Liver (tissue), 9 donors: ENCODE data around the gene KAZN. TPM values are rescaled to one million over a fixed set of nuclear protein-coding genes. Genes with fewer than 3 reads are reported as not detected.

Source experiments
- DNase-seq: peaks from one replicate; pipeline ENCODE4 v3.0.0-alpha.2; 2017; ENCODE audit warnings: low spot score
- H3K27ac ChIP-seq, 2 donors: one replicate each; pipeline ENCODE4 v1.7.0; 2013; ENCODE audit warnings: inconsistent platforms in 2 of 2, low read length in 2 of 2, control low read depth in 1 of 2, low read depth in 1 of 2, mild to moderate bottlenecking in 1 of 2
- H3K27me3 ChIP-seq, 4 donors: one replicate each; pipeline versions ENCODE4 v1.6.1 to v1.7.0; 2013; ENCODE audit warnings: low read length in 3 of 4, inconsistent platforms in 1 of 4, mild to moderate bottlenecking in 1 of 4, moderate library complexity in 1 of 4; ENCODE audit not compliant: control insufficient read depth in 4 of 4, insufficient read depth in 4 of 4
- H3K36me3 ChIP-seq, 4 donors: one replicate each; pipeline versions ENCODE4 v1.6.1 to v1.7.0; 2013; ENCODE audit warnings: low read length in 3 of 4, mild to moderate bottlenecking in 3 of 4, low read depth in 1 of 4, moderate library complexity in 1 of 4; ENCODE audit not compliant: control insufficient read depth in 4 of 4, insufficient read depth in 3 of 4
- H3K4me1 ChIP-seq, 4 donors: one replicate each; pipeline versions ENCODE4 v1.6.1 to v1.7.0; 2013; ENCODE audit warnings: low read length in 3 of 4, mild to moderate bottlenecking in 3 of 4, moderate library complexity in 1 of 4; ENCODE audit not compliant: control insufficient read depth in 4 of 4, insufficient read depth in 4 of 4
- H3K4me3 ChIP-seq, 3 donors: one replicate each; pipeline versions ENCODE4 v1.6.1 to v1.7.0; 2013; ENCODE audit warnings: low read length in 3 of 3, control low read depth in 1 of 3, low read depth in 1 of 3, mild to moderate bottlenecking in 1 of 3
- H3K9ac ChIP-seq, 2 donors: one replicate each; pipeline ENCODE4 v1.7.0; 2013; ENCODE audit warnings: low read length in 2 of 2, mild to moderate bottlenecking in 2 of 2, moderate library complexity in 2 of 2, control low read depth in 1 of 2, low read depth in 1 of 2
- H3K9me3 ChIP-seq, 4 donors: one replicate each; pipeline versions ENCODE4 v1.6.1 to v1.7.0; 2013; ENCODE audit warnings: low read length in 3 of 4; ENCODE audit not compliant: control insufficient read depth in 4 of 4
- ATF3 ChIP-seq: IDR thresholded peaks from 2 replicates; pipeline ENCODE4 v1.6.1; 2016; ENCODE audit warnings: antibody characterized with exemption
- CTCF ChIP-seq: fragments of 150-350 bp; IDR thresholded peaks from 2 replicates; pipeline ENCODE4 v1.5.1; 2017; ENCODE audit warnings: improper control_type of control experiment, low read depth, low read length; ENCODE audit not compliant: missing input control
- EGR1 ChIP-seq, 2 donors: IDR thresholded peaks; 2 replicates each; pipeline ENCODE4 v1.6.1; 2016 to 2018; ENCODE audit warnings: antibody characterized with exemption in 2 of 2, low read depth in 2 of 2
- FOXA1 ChIP-seq: IDR thresholded peaks from 2 replicates; pipeline ENCODE4 v1.6.1; 2016; ENCODE audit warnings: antibody characterized with exemption
- FOXA2 ChIP-seq: IDR thresholded peaks from 2 replicates; pipeline ENCODE4 v1.6.1; 2016; ENCODE audit warnings: antibody characterized with exemption
- HNF4A ChIP-seq, 2 donors: conservative IDR thresholded peaks; 2 replicates each; pipeline ENCODE4 v1.6.1; 2016; ENCODE audit warnings: antibody characterized with exemption in 2 of 2, mild to moderate bottlenecking in 2 of 2
- HNF4G ChIP-seq: IDR thresholded peaks from 2 replicates; pipeline ENCODE4 v1.6.1; 2016; ENCODE audit warnings: antibody characterized with exemption
- JUND ChIP-seq, 2 donors: IDR thresholded peaks; 2 replicates each; pipeline ENCODE4 v1.6.1; 2016; ENCODE audit warnings: antibody characterized with exemption in 2 of 2
- NR2F2 ChIP-seq: IDR thresholded peaks from 2 replicates; pipeline ENCODE4 v1.6.1; 2016; ENCODE audit warnings: antibody characterized with exemption
- RAD21 ChIP-seq, 2 donors: IDR thresholded peaks; 2 replicates each; pipeline ENCODE4 v1.6.1; 2016; ENCODE audit warnings: antibody characterized with exemption in 2 of 2, mild to moderate bottlenecking in 2 of 2
- SP1 ChIP-seq: IDR thresholded peaks from 2 replicates; pipeline ENCODE4 v1.6.1; 2018; ENCODE audit warnings: antibody characterized with exemption, mild to moderate bottlenecking
- WGBS: extraction: QIAGEN DNeasy Blood & Tissue Kit; methylation state at CpG from one replicate; pipeline ENCODE4 v1.1.7; 2013; 5-methylcytosine and 5-hydroxymethylcytosine counted together
- polyA plus RNA-seq, 2 donors: library from polyadenylated mRNA; stranded (reverse) in 1 of 2; unstranded in 1 of 2; fragments of 200-250 nt in 1 of 2; fragments of >200 nt in 1 of 2; fragmentation: Nextera tagmentation in 1 of 2; extraction: Ambion mirVana in 1 of 2; gene quantifications; one replicate each; pipeline versions ENCODE4 v1.2.1 to v1.2.3, GENCODE V29; 2013 to 2015
- total RNA-seq, 2 donors: library from RNA; depleted of rRNA; stranded (reverse); fragments of >200 nt; gene quantifications; one replicate each; pipeline ENCODE4 v1.2.3, GENCODE V29; 2014
- donor health status: healthy.
- donor health status: healthy.
- donor health status: healthy.
- donor health status: healthy.
- donor health status: healthy.

KAZN gene
- total and polyA plus RNA-seq, 4 donors: 1.9 to 6.9 (median 2.4) TPM

- no peak for TF ChIP-seq HNF4A (conservative IDR thresholded peaks at IDR 0.05)
- TF ChIP-seq FOXA2: no peak
- no peak for TF ChIP-seq HNF4G
- no peak for TF ChIP-seq SP1
- TF ChIP-seq RAD21 (IDR thresholded peaks at IDR 0.05): no peak
- TF ChIP-seq FOXA1: no peak
- no peak for TF ChIP-seq EGR1 (IDR thresholded peaks at IDR 0.05; ENCODE audit: low read depth in 2 of 2)
Measured at GRCh38 chr1:14648896-14649855, 50.7 kb downstream of the KAZN start (continued).

- Histone ChIP-seq H3K27me3 (no peaks in the 10 kb centered on the region), H3K4me1 (no peaks in the 10 kb centered on the region), H3K36me3 (no peaks in the 10 kb centered on the region), H3K4me3 (no peak overlapping the region), H3K27ac (no peak overlapping the region), H3K9me3 (peaks cover 0 to 3% (median 0%) of the 10 kb centered on the region in 4 donors), H3K9ac (no peak overlapping the region)
- TF ChIP-seq CTCF (no peak), NR2F2 (no peak), EGR1 (IDR thresholded peaks at IDR 0.05; ENCODE audit: low read depth in 2 of 2) (no peak)
- 96% methylated on average over 1 of the region's 1 CpG for WGBS
- DNase-seq: no peak
Measured at GRCh38 chr1:14649976-14650375, 51.5 kb downstream of the KAZN start.

GRCh38 chr1:14650951-14651350 is 52.5 kb downstream of the KAZN start:
- 69% methylated on average over 3 of the region's 3 CpGs for WGBS
- TF ChIP-seq ATF3 (no peak), CTCF (no peak), JUND (IDR thresholded peaks at IDR 0.05) (no peak)
- no peak for DNase-seq
- no peak overlapping the region for H3K27ac ChIP-seq
- no peaks in the 10 kb centered on the region for H3K36me3 ChIP-seq
- no peaks in the 10 kb centered on the region for H3K27me3 ChIP-seq
- no peaks in the 10 kb centered on the region for H3K4me1 ChIP-seq
- H3K4me3 ChIP-seq: no peak overlapping the region
- no peak overlapping the region for H3K9ac ChIP-seq
- H3K9me3 ChIP-seq: peaks cover 0 to 3% (median 0%) of the 10 kb centered on the region in 4 donors
